K562 (cell line): Measurements from ENCODE around the gene TRIOBP. TPM values are rescaled to one million over a fixed set of nuclear protein-coding genes. Genes with fewer than 3 reads are reported as not detected.

Experiments
- ATAC-seq: fragments of 200-7000 bp; cut with Tn5 transposase; 3 replicates; pipeline ENCODE4 v1.9.1; 2020; ENCODE audit warnings: moderate library complexity
- BruUV-seq: library from RNA; stranded (reverse); fragments of 400-500 nt; replicated peaks from 2 replicates; lab custom pipeline; 2021; lab: Mats Ljungman, UMichigan
- CTCF ChIA-PET: fragments of 300-600 bp; formaldehyde crosslinking; extraction: SDS; loops from one replicate; lab custom pipeline; 2021; ENCODE audit warnings: low intra/inter-chr PET ratio; lab: Yijun Ruan, JAX
- POLR2A ChIA-PET: fragments of 300-600, 350-650 bp; sonication (Branson Sonifier 250); formaldehyde crosslinking; extraction: SDS; loops from one replicate; lab custom pipeline; 2021; ENCODE audit warnings: antibody characterized with exemption, inconsistent platforms; lab: Yijun Ruan, JAX
- DNase-seq, 4 experiments: peaks; one replicate each; pipeline versions ENCODE4 v3.0.0 to v3.0.0-alpha.2; 2011 to 2018; ENCODE audit warnings: low spot score in 3 of 4, mixed read lengths in 3 of 4; ENCODE audit errors: extremely low read depth in 1 of 4
- FAIRE-seq: peaks from 2 replicates; lab custom pipeline; 2011; peaks lifted over from hg19 to GRCh38; lab: Jason Lieb, UNC
- H2AFZ ChIP-seq: 2 replicates; pipeline ENCODE4 v1.6.0; 2011; ENCODE audit warnings: low read depth, low read length, control low read depth, inconsistent platforms
- H3K27ac ChIP-seq: fragments of 200-600 bp; 3 replicates; pipeline ENCODE4 v1.8.0; 2011; ENCODE audit warnings: low read depth, mild to moderate bottlenecking, control low read depth, inconsistent platforms, low read length, moderate library complexity, mixed read lengths; ENCODE audit errors: extremely low read depth
- H3K27me3 ChIP-seq, 2 experiments: fragments of 300-600 bp in 1 of 2; 2 replicates in 1 of 2; 3 replicates in 1 of 2; pipeline versions ENCODE4 v1.6.0 to v1.8.0; 2011; ENCODE audit warnings: inconsistent platforms in 2 of 2, low read length in 2 of 2, mild to moderate bottlenecking in 1 of 2, mixed read lengths in 1 of 2, moderate library complexity in 1 of 2; ENCODE audit not compliant: control insufficient read depth in 2 of 2, insufficient read depth in 2 of 2
- H3K36me3 ChIP-seq: fragments of 300-600 bp; 3 replicates; pipeline ENCODE4 v1.8.0; 2011; ENCODE audit warnings: mild to moderate bottlenecking, low read length, inconsistent platforms; ENCODE audit not compliant: control insufficient read depth, insufficient read depth
- H3K4me1 ChIP-seq, 2 experiments: fragments of 200-600 bp in 1 of 2; replicated peaks in 1 of 2; 2 replicates in 1 of 2; 3 replicates in 1 of 2; pipeline versions ENCODE4 v1.5.1 to v1.8.0; 2011; ENCODE audit warnings: inconsistent platforms in 2 of 2, low read length in 2 of 2, mild to moderate bottlenecking in 1 of 2, mixed read lengths in 1 of 2, moderate library complexity in 1 of 2; ENCODE audit not compliant: control insufficient read depth in 2 of 2, insufficient read depth in 2 of 2
- H3K4me2 ChIP-seq: 2 replicates; pipeline ENCODE4 v1.6.1; 2011; ENCODE audit warnings: low read length, control low read depth, inconsistent platforms, mixed read lengths; ENCODE audit not compliant: insufficient read depth
- H3K4me3 ChIP-seq: fragments of 200-600 bp; sonication (generic), shearing (Covaris generic); 2 replicates; pipeline ENCODE4 v1.5.1; 2016; ENCODE audit warnings: control low read depth, inconsistent platforms
- H3K79me2 ChIP-seq: fragments of 200-600 bp; 3 replicates; pipeline ENCODE4 v1.8.0; 2011; ENCODE audit warnings: low read length, inconsistent platforms; ENCODE audit not compliant: control insufficient read depth, insufficient read depth
- H3K9ac ChIP-seq, 2 experiments: 2 replicates each; pipeline versions ENCODE4 v1.6.0 to v1.6.1; 2011; ENCODE audit warnings: low read depth in 2 of 2, low read length in 2 of 2, control low read depth in 1 of 2, inconsistent platforms in 1 of 2, mild to moderate bottlenecking in 1 of 2, mixed read lengths in 1 of 2; ENCODE audit not compliant: insufficient read depth in 1 of 2
- H3K9me1 ChIP-seq: one replicate; pipeline ENCODE4 v1.6.0; 2011; ENCODE audit warnings: inconsistent platforms, mild to moderate bottlenecking, low read length, moderate library complexity; ENCODE audit not compliant: control insufficient read depth, insufficient read depth
- H3K9me3 ChIP-seq: replicated peaks from 2 replicates; pipeline ENCODE4 v1.5.1; 2011; ENCODE audit warnings: low read depth, low read length, inconsistent platforms; ENCODE audit not compliant: control insufficient read depth, insufficient read depth
- H4K20me1 ChIP-seq: replicated peaks from 2 replicates; pipeline ENCODE4 v1.6.1; 2011; ENCODE audit warnings: low read length, inconsistent platforms, mixed read lengths; ENCODE audit not compliant: control insufficient read depth, insufficient read depth
- BMI1 ChIP-seq: fragments of 150-350 bp; IDR thresholded peaks from 2 replicates; pipeline ENCODE4 v1.6.1; 2014; ENCODE audit warnings: low read length
- CXXC5 ChIP-seq: fragments of 250-450 bp; sonication (Bioruptor Pico); IDR thresholded peaks from 2 replicates; pipeline ENCODE4 v1.8.0; 2022; ENCODE audit warnings: inconsistent platforms, mild to moderate bottlenecking, moderate library complexity
- KHSRP ChIP-seq: fragments of 450-650 bp; IDR thresholded peaks from 2 replicates; pipeline ENCODE4 v1.6.1; 2017
- POLR2B ChIP-seq: fragments of 450-650 bp; IDR thresholded peaks from 2 replicates; pipeline ENCODE4 v1.6.1; 2018; ENCODE audit warnings: low read depth; ENCODE audit not compliant: partially characterized antibody
- SNIP1 ChIP-seq: fragments of 450-650 bp; IDR thresholded peaks from 2 replicates; pipeline ENCODE4 v1.7.1; 2017; ENCODE audit warnings: low read depth, mild to moderate bottlenecking
- SRSF1 ChIP-seq: fragments of 200-400 bp; formaldehyde crosslinking; IDR thresholded peaks from 2 replicates; pipeline ENCODE4 v1.6.1; 2017; ENCODE audit warnings: mild to moderate bottlenecking, low read depth, low read length, moderate library complexity
- ZHX1 ChIP-seq: fragments of 150-350 bp; conservative IDR thresholded peaks from 2 replicates; pipeline ENCODE4 v1.6.1; 2014; ENCODE audit warnings: low read length
- ZNF217 ChIP-seq: sonication (generic); formaldehyde crosslinking; IDR thresholded peaks from 2 replicates; pipeline ENCODE4 v1.8.0; 2022; ENCODE audit warnings: mild to moderate bottlenecking, missing genetic modification reagents
- WGBS: fragments of 100-300 bp; shearing (Covaris generic); methylation state at CpG from one replicate; pipeline ENCODE4 v1.1.6; 2016; ENCODE audit warnings: low coverage, mixed read lengths; ENCODE audit not compliant: insufficient coverage; ENCODE audit errors: missing lambda C conversion rate; 5-methylcytosine and 5-hydroxymethylcytosine counted together
- in situ Hi-C: fragments of 300-500 bp; cut with MboI; formaldehyde crosslinking; loops from 4 replicates; pipeline ENCODE4 v1.15.0; 2018; ENCODE audit warnings: inconsistent platforms, mixed read lengths
- intact Hi-C: fragments of 100-400 bp; cut with micrococcal nuclease; formaldehyde crosslinking; loops from 2 replicates; pipeline ENCODE4 v1.14.2; 2022
- polyA plus RNA-seq, 8 experiments: library from polyadenylated mRNA; depleted of rRNA in 4 of 8; stranded (reverse) in 5 of 8; unstranded in 3 of 8; fragments of >200 nt; fragmentation: Nextera tagmentation in 2 of 8; fragmentation: Illumina TruSeq in 1 of 8; extraction: Ambion mirVana in 2 of 8; extraction: Trizol in 1 of 8; gene quantifications; 2 replicates each; pipeline versions ENCODE4 v1.2.1 to v1.2.3, GENCODE V29; 2011 to 2014; ENCODE audit warnings: inconsistent platforms in 1 of 8, missing spikeins in 1 of 8
- total RNA-seq, 7 experiments: library from RNA; depleted of rRNA in 6 of 7; stranded (reverse); fragments of >200 nt in 6 of 7; fragmentation: Illumina TruSeq in 2 of 7; extraction: Trizol in 2 of 7; gene quantifications; 2 replicates each; pipeline versions ENCODE4 v1.2.1 to v1.2.3, GENCODE V29; 2011 to 2021; ENCODE audit warnings: low replicate concordance in 1 of 7
- TF ChIP-seq, protein P1 (sequence below), 2 experiments: fragments of 250-450 bp in 1 of 2; fragments of 450-650 bp in 1 of 2; sonication (Bioruptor Pico) in 1 of 2; IDR thresholded peaks; 2 replicates each; pipeline versions ENCODE4 v1.6.1 to v1.8.0; 2016 to 2021; ENCODE audit warnings: mild to moderate bottlenecking in 2 of 2, moderate library complexity in 2 of 2, missing compliant biosample characterization in 1 of 2, missing genetic modification characterization in 1 of 2
- TF ChIP-seq, protein P2 (sequence below): fragments of 450-650 bp; IDR thresholded peaks from one replicate; pipeline ENCODE4 v1.6.1; 2018; ENCODE audit warnings: mild to moderate bottlenecking, moderate library complexity; ENCODE audit not compliant: partially characterized antibody

The TRIOBP gene
- total and polyA plus RNA-seq, 9 of the 15 experiments (the other 6 are each of a cell fraction or from before 2014, with no cell fraction given), result 0.24 to 13.8 (median 5.5) TPM

- no peaks in the 10 kb centered on the region; the same call in 2 of the 3 replicates for H3K79me2 ChIP-seq
- H3K27ac ChIP-seq, result no peak overlapping the region
- POLR2A ChIA-PET, result no interaction called here
- CTCF ChIA-PET, result no interaction called here
- in situ Hi-C loops, result no loop called here
- TF ChIP-seq, protein P1, sequence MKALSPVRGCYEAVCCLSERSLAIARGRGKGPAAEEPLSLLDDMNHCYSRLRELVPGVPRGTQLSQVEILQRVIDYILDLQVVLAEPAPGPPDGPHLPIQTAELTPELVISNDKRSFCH (CRISPR knock-in tag; IDR thresholded peaks at IDR 0.05), result no peak
- TF ChIP-seq, protein P1 (tag; IDR thresholded peaks at IDR 0.05), result no peak
- TF ChIP-seq KHSRP, result no peak
- TF ChIP-seq BMI1, result no peak
- no peak for TF ChIP-seq ZHX1
- TF ChIP-seq SRSF1, result no peak
- no peak for TF ChIP-seq SNIP1
- no peak for TF ChIP-seq ZNF217 (CRISPR knock-in tag)
- no peak for TF ChIP-seq POLR2B
- TF ChIP-seq CXXC5 (CRISPR knock-in tag), result no peak
- TF ChIP-seq, protein P2, sequence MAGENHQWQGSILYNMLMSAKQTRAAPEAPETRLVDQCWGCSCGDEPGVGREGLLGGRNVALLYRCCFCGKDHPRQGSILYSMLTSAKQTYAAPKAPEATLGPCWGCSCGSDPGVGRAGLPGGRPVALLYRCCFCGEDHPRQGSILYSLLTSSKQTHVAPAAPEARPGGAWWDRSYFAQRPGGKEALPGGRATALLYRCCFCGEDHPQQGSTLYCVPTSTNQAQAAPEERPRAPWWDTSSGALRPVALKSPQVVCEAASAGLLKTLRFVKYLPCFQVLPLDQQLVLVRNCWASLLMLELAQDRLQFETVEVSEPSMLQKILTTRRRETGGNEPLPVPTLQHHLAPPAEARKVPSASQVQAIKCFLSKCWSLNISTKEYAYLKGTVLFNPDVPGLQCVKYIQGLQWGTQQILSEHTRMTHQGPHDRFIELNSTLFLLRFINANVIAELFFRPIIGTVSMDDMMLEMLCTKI, result no peak
- no peaks in the 10 kb centered on the region for H3K9me3 ChIP-seq
- no peak overlapping the region for H3K9ac ChIP-seq
- no peaks in the 10 kb centered on the region for H3K9me1 ChIP-seq
- DNase-seq (no peak), FAIRE-seq (no peak), ATAC-seq (no peak)
- BruUV-seq, result no TSS peak
- peaks cover 0 to 37% of the 10 kb centered on the region in 2 experiments; a peak in 3 of 5 replicates for H3K4me1 ChIP-seq
- intact Hi-C loops, result no loop called here
- H4K20me1 ChIP-seq, result no peaks in the 10 kb centered on the region
- H3K36me3 ChIP-seq, result peaks cover 2% of the 10 kb centered on the region; the same call in 1 of the 3 replicates
- no peak overlapping the region for H2AFZ ChIP-seq
- WGBS, result 81% methylated on average over 6 of the region's 10 CpGs
- no peaks in the 10 kb centered on the region for H3K27me3 ChIP-seq
- no peak overlapping the region for H3K4me2 ChIP-seq
- H3K4me3 ChIP-seq, result no peak overlapping the region
Measured at GRCh38 chr22:37753746-37754145, 56.9 kb downstream of the TRIOBP start.
